SK-N-SH treated with all-trans-retinoic acid at 6 μM for 48 hours (cell line): ENCODE results near the gene GJA1.

Source experiments
- ISL1 ChIP-seq: fragments of 250-450 bp; sonication (Bioruptor Pico); IDR thresholded peaks from 2 replicates; pipeline ENCODE4 v2.1.2; 2022; ENCODE audit warnings: mild to moderate bottlenecking, moderate library complexity
- OSR1 ChIP-seq: fragments of 250-450 bp; sonication (Bioruptor Pico); IDR thresholded peaks from 2 replicates; pipeline ENCODE4 v1.8.0; 2022; ENCODE audit warnings: moderate library complexity, mild to moderate bottlenecking, inconsistent platforms
- POU6F1 ChIP-seq: fragments of 250-450 bp; sonication (Bioruptor Pico); IDR thresholded peaks from 2 replicates; pipeline ENCODE4 v1.8.0; 2021; ENCODE audit warnings: low read depth, mild to moderate bottlenecking, moderate library complexity, borderline replicate concordance
- TOX ChIP-seq: fragments of 250-450 bp; sonication (Bioruptor Pico); IDR thresholded peaks from 2 replicates; pipeline ENCODE4 v1.8.0; 2021; ENCODE audit warnings: mild to moderate bottlenecking, moderate library complexity, borderline replicate concordance
- ZFP30 ChIP-seq: fragments of 450-650 bp; formaldehyde crosslinking; IDR thresholded peaks from 2 replicates; pipeline ENCODE4 v1.5.0; 2022; ENCODE audit warnings: mild to moderate bottlenecking, moderate library complexity
- ZNF70 ChIP-seq: fragments of 450-650 bp; formaldehyde crosslinking; IDR thresholded peaks from 2 replicates; pipeline ENCODE4 v1.5.0; 2020; ENCODE audit warnings: mild to moderate bottlenecking, moderate library complexity

DNA sequence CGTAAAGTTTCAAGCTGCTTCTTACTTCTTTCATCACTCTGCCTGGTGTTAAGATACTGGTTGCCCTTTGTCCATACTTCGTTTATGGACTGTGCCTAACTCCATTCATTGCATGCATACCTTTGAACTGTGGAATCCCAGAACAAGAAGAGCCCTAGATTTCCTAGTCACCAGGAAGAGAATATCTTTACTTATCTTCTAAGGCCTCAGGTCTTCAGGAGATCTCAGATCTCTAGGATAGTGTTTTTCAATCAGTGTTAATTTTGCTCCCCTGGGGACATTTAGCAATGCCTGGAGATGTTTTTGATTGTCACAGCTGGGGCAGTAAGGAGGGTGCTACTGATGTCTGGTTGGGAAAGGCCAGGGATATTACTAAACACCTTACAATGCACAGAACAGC, 35.5 kb upstream of the GJA1 start:
- no peak for TF ChIP-seq TOX (CRISPR knock-in tag)
- no peak for TF ChIP-seq ZNF70 (CRISPR knock-in tag)
- no peak for TF ChIP-seq OSR1 (CRISPR knock-in tag)
- no peak for TF ChIP-seq POU6F1 (CRISPR knock-in tag)
- TF ChIP-seq ISL1 (CRISPR knock-in tag) = no peak
- TF ChIP-seq ZFP30 (CRISPR knock-in tag) = no peak
